HT1080 (cell line): ENCODE results near the gene RMDN3. TPM values are rescaled to one million over a fixed set of nuclear protein-coding genes. Genes with fewer than 3 reads are reported as not detected.

Experiments
- DNase-seq: peaks from one replicate; pipeline ENCODE4 v3.0.0-alpha.2; 2015; ENCODE audit warnings: low read depth
- total RNA-seq: library from RNA; depleted of rRNA; stranded (reverse); fragments of >200 nt; shearing (Covaris generic); gene quantifications from 2 replicates; pipeline ENCODE4 v1.2.3, GENCODE V29; 2014

Gene RMDN3
- total RNA-seq, 1 experiment from 2014 or later, result 26.9 TPM

DNA sequence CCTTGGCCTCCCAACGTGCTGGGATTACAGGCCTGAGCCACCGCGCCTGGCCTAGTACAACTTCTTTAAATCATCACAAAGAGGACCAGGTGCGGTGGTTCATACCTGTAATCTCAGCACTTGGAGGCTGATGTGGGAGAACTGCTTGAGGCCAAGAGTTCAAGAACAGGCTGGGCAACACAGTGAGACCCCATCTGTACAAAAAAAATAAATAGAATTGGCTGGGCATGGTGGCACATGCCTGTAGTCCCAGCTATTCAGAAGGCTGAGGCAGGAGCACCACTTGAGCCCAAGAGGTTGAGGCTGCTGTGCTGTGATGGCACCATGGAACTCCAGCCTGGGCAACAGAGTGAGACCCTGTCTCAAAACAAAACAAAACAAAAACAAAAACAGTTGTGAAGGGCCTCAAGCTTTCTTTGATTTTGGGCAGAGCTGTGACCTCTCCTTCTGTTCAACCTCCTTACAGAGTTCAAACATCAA is 5.9 kb downstream of the RMDN3 start:
- DNase-seq, result no peak

GRCh38 chr15:40747685-40748631 is 7.1 kb downstream of the RMDN3 start:
- no peak for DNase-seq

DNA sequence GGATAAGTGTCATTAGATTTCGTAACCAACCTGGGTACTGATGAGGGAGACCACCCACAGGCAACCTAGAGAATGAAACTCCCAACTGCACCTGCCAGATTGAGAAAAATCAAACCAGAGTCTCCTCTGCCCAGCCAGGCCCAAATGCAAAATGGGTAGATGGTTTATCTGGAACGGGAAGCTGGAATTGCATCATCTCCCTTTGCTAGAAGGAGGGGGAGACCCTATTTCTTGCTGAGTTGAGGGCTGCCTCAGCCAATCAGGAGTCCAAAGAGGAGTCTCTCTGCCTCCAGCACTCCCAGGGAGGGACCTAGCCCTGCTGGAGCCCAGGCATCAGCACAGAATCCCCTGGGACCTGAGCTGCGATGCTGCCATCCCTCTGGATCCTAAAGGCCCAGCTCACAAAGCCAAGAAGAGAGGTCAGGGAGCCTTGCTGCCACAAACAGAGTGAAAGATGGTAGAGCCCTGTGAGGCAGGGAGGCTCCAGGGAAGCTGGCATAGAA is 8.1 kb downstream of the RMDN3 start:
- DNase-seq, result no peak

GRCh38 chr15:40744815-40745152 is 10.3 kb downstream of the RMDN3 start:
- no peak for DNase-seq

DNA sequence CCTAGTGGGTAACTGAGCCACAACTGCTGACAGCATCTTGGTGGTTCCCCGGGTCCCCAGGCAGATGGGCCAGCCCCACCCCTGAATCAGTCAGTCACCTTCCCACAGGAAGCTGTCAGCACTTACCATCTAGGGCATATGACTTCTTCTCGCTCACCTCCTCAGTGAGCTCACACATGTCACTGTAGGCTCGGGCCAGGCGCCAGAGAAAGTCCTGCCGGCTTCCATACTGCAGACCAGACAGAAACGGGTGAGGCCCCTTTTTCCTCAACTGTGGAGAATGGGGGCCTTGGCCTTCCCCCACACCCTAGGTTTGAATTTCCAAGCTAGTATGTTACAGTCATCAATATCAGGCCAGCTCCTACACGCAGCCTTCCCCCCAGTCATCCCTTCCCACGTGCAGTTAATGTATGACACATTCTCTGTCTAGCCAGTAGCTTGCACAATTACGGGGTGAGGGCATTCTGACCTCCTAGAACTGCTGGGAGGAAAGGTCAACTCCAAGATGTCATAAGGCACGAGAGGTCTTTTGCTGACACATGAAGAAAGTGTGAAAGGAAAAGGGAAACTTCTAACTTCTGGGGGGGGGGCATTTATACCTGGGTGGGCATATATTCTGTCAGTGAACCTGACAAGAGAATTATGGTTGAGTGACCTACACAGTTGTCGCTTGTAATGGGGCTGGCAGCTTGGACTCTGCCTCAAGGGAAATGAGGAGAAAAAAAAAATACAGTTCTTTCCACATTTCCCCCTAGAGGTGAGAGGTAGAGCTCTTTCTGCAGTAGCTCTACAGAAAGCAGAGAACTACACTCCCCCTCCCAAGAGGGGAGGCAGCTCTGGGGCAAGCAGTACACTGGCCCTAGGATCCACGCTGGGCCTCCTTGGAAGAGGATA is 10.9 kb downstream of the RMDN3 start:
- DNase-seq, result peak; percentile 66

GRCh38 chr15:40743485-40743901 is 11.6 kb downstream of the RMDN3 start:
- no peak for DNase-seq

DNA sequence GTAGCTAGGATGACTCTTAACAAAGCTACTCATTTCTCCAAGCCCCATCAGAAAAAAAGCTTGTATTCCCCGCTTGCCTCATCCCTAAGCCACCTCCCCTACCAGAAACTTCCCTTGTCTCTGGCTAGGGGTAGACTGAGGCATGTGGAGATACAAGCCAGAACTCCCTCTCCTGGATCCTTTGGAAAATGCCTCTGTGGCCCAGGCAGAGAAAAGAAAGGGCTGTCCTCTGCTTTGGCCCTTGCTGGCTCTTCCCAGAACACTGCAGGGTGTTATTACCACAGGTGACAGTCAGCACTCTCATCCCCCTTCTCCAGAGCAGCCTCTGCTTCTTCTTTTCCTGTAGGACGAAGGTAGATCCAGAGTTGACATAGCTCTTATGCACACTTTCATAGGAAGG is 15.2 kb downstream of the RMDN3 start:
- DNase-seq, result no peak

GRCh38 chr15:40739047-40739446 is 16.0 kb downstream of the RMDN3 start:
- DNase-seq, result no peak

GRCh38 chr15:40737048-40737447 is 18.0 kb downstream of the RMDN3 start:
- no peak for DNase-seq

GRCh38 chr15:40736575-40736974 is 18.5 kb downstream of the RMDN3 start:
- no peak for DNase-seq

DNA sequence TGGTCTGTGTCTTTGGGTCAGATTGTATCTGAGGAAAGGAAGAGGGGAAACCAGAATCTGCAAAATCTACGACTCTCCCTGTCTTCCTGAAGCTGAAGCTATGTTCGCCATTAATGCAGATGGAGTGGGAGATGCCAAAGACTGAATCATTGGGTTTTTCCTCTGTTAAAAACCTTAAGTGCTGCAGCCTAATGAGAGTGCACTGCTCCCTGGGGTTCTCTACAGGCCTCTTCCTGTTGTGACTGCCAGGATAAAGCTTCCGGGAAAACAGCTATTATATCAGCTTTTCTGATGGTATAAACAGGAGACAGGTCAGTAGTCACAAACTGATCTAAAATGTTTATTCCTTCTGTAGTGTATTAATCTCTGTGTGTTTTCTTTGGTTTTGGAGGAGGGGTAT is 24.0 kb downstream of the RMDN3 start:
- no peak for DNase-seq

DNA sequence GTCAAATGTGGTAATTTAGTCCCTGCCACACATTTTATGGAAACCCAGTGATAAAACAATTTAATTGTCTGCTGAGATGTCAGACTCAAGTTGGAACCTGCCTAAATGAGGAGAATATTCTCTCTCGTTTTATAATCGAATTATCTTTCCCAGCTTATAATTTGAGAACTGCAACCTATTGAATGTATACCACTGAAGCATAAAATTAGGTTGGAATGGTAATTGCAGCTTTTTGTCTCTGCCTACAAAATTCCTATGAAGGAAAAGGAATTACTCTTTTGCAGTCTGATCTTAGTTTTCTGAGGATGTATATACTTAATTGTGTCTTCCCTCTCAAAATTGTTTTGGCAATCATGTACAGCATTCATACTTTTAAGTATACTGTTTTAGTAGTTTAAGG is 31.1 kb downstream of the RMDN3 start:
- DNase-seq, result no peak

DNA sequence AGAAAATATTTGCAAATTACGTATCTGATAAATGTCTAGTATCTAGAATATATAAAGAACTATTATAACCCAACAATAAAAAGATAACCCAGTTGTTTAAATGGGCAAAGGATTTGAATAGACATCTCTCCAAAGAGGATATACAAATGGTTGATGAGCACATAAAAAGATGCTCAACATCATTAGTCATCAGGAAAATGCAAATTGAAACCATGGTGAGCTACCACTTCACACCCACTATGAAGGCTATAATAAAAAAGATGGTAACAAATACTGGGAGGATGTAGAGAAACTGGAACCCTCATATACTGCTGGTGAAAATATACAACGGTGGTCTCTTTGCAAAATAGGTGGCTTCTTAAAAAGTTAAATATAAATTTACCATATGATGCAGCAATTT is 32.1 kb downstream of the RMDN3 start:
- DNase-seq, result peak; percentile 24

DNA sequence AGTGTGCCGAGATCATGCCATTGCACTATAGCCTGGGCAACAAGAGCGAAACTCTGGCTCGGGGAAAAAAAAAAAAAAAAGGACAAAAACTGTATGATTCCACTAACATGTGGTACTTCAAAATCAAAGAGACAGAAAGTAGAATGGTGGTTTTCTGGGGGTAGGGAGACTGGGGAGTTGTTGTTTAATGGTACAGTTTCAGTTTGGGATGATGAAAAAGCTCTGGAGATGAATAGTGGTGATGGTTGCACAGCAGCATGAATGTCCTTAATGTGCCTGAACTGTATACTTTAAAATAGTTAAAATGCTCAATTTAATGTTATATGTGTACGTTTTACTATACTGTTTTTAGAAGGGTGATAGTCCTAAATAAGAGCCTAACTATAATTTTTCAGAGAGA is 32.7 kb downstream of the RMDN3 start:
- DNase-seq, result no peak

DNA sequence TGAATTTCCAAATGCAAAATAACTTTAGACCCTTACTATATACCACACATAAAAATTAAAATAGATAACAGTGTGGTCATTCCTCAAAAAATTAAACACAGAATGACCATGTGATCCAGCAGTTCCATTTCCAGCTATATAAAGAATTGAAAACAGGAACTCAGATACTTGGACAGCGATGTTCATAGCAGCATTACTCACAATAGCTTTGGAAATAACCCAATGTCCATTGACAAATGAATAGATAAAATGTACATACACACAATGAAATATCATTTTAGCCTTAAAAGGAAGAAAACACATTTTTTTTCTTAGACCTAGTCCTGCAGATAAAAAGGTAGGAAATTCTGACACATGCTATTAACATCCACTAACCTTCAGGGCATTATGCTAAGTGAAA is 33.4 kb downstream of the RMDN3 start:
- DNase-seq, result no peak

- no peak for DNase-seq
Observed at GRCh38 chr15:40716165-40716564, 38.9 kb downstream of the RMDN3 start.

GRCh38 chr15:40714144-40714543 is 40.9 kb downstream of the RMDN3 start:
- DNase-seq, result no peak

DNA sequence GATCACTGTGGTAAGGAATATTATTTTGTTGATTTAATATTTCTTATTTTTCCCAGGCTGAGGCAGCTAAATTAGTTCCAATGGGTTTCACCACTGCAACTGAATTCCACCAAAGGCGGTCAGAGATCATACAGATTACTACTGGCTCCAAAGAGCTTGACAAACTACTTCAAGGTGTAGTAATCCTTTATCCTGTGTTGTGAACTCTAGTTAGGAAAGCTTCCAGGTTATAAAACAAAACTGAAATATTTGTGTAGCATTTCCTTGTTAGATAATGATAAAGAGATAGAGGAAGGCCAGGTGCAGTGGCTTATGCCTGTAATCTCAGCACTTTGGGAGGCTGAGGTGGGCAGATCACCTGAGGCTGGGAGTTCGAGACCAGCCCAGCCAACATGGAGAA is 48.9 kb downstream of the RMDN3 start:
- DNase-seq, result no peak

DNA sequence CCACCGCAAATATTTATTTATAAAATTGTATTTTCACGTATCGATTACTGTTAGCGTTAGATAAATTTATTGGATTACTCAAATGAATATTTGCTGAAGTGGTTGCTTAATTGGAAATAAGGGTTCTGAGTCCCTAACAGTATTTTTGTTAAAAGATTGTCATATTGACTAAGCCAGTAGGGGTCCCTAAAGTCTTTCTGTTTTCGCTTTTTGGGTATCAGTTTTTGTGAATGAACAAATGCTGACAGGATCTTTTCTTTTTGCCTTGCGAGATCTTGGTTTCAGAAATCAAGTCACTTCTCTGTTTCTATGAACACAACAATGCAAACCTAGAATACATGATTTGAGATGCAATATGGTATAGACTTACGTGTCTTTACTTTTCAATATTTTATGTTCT is 53.0 kb downstream of the RMDN3 start:
- DNase-seq, result peak; percentile 10

DNA sequence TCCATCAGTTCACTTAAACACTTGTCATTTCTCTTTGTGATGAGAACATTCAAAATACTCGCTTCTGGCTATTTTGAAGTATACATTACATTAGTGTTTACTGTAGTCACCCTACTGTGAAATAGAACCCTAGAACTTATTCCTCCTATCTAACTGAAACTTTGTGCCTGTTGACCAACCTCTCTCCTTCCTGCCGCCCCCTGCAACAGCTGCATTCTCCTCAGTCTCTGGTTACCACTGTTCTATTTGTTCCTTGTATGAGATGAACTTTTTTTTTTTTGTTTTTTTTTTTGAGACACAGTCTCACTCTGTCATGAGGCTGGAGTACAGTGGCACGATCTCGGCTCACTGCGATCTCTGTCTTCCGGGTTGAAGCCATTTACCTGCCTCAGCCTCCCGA is 57.1 kb downstream of the RMDN3 start:
- DNase-seq, result no peak

- DNase-seq, result no peak
Observed at GRCh38 chr15:40696228-40696627, 58.8 kb downstream of the RMDN3 start.

- DNase-seq, result no peak
Observed at GRCh38 chr15:40695469-40695890, 59.6 kb downstream of the RMDN3 start.
